Dendritic cell treated with granulocyte-macrophage colony-stimulating factor and Interleukin-4, amounts not matched to agents 40 ng/mL and 50 ng/mL, for 4 days (primary cell): Measurements from ENCODE around the gene TWIST2.

Experiments used
- H3K27ac Mint-ChIP-seq: one replicate; pipeline ENCODE4 v1.8.0; 2022; ENCODE audit warnings: mild to moderate bottlenecking, mixed read lengths
- H3K27me3 Mint-ChIP-seq: one replicate; pipeline ENCODE4 v1.8.0; 2022; ENCODE audit warnings: mild to moderate bottlenecking, mixed read lengths
- H3K36me3 Mint-ChIP-seq: one replicate; pipeline ENCODE4 v1.8.0; 2022; ENCODE audit warnings: low read depth, mixed read lengths
- H3K4me1 Mint-ChIP-seq: one replicate; pipeline ENCODE4 v1.8.0; 2022; ENCODE audit warnings: low read depth, mixed read lengths
- H3K4me3 Mint-ChIP-seq: one replicate; pipeline ENCODE4 v1.8.0; 2022; ENCODE audit warnings: mild to moderate bottlenecking, moderate library complexity, mixed read lengths
- H3K9me3 Mint-ChIP-seq: one replicate; pipeline ENCODE4 v1.8.0; 2022; ENCODE audit warnings: mixed read lengths
- intact Hi-C: fragments of 100-400 bp; cut with micrococcal nuclease; formaldehyde crosslinking; loops from one replicate; pipeline ENCODE4 v1.15.0; 2022

The TWIST2 gene

DNA sequence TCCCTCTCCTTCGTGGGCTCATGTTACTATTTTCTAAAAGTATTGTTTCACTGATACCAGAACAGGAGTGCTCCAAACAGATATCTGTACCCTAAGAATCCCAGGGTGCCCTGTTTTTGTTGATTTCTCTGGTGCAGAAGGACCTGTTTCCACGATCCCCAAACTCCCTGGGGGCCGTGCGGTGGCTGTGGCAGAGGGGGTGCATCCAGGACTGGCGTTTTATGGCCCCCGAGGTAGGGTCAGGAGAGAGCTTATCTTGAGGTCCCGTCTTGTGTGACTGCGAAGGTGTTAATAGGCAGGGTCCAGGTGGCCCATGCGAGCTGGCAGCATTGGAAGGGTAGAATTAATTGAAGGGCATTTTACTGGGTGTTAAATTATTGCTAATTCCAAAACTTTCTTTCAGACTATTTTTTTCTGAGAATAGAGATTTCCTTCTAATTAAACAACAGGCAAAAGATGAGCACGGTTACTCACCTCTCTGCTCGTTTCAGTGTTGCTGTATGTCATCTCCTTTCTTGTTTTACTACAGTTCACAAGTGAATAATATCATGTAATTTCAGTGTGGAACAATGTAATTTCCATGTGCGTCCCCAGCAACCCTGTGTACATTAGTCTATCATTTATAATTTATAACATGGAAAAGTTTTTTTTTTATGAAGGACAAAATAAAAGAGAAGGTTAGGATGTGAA lies 8.2 kb downstream of the TWIST2 start:
- Mint-ChIP-seq H3K4me1 (peaks cover 13% of the 10 kb centered on the region), H3K9me3 (peaks cover 5% of the 10 kb centered on the region), H3K36me3 (no peaks in the 10 kb centered on the region), H3K27ac (no peak overlapping the region), H3K27me3 (peaks cover 57% of the 10 kb centered on the region), H3K4me3 (no peak overlapping the region)
- intact Hi-C loops: no loop called here

DNA sequence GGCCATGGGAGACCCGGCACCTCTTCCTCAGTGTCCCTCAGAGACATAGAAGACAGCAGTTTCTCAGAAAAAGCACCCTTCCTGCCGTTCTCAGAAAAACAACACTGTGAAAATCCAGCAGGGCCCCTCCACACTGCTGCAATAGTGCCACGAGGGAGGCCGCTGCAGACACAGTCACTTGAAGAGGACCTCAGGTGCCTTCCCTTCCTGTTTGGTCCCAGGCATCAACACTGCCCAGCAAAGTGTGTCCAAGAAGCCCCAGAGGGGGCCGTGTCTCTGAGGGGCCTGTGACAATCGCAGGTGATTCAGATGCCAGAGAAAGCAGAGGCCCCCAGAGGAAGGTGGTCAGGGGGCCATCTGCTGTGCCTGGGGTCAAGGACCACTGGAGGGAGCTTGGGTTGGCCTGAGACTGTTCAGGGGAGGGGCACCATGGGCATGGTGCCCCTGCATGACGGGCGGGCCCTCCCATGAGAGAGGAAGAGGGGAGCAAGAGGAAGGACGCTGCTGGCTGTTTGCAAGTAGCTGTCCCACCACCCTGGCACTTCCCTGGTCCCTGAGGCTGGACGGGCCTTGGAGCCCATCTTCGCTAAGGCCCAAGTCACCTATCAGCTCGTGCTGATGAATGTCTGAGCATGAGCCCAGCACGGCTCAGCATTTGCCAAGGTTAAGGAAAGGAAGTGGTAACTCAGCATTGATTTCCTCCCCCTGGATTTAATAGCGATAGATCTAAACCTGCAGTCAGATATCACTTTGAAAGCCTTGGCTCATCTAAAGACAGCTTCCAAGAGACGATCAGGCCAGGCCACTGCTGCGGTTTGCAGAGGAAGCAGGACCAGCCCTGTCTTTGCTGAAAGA lies 9.1 kb downstream of the TWIST2 start:
- Mint-ChIP-seq H3K9me3 (peaks cover 5% of the 10 kb centered on the region), H3K27ac (no peak overlapping the region), H3K4me3 (no peak overlapping the region), H3K36me3 (no peaks in the 10 kb centered on the region), H3K4me1 (peaks cover 13% of the 10 kb centered on the region), H3K27me3 (peaks cover 55% of the 10 kb centered on the region)
- intact Hi-C loops: no loop called here

DNA sequence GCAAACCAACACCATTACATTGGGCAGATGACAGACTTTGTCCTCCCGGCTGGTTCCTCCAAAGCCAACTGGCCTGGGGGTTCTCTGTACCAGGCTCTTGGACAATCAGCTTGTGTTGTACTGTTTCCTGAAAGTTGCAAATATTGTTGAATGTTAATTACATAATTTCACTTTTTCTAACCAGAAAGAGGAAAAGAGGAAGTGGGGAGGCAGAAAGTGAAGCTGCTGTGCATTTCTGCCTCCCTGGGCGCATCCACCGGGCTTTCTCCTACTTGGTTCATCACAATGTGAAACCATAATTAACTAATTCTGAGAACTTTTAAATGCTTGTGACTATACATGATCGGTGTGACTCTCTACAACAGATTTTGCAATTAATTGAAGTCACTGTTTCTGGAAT lies 10.1 kb downstream of the TWIST2 start:
- H3K27ac Mint-ChIP-seq: no peak overlapping the region
- H3K9me3 Mint-ChIP-seq: peaks cover 5% of the 10 kb centered on the region
- peaks cover 52% of the 10 kb centered on the region for H3K27me3 Mint-ChIP-seq
- H3K4me1 Mint-ChIP-seq: peaks cover 13% of the 10 kb centered on the region
- H3K36me3 Mint-ChIP-seq: no peaks in the 10 kb centered on the region
- no peak overlapping the region for H3K4me3 Mint-ChIP-seq
- intact Hi-C loops: no loop called here

DNA sequence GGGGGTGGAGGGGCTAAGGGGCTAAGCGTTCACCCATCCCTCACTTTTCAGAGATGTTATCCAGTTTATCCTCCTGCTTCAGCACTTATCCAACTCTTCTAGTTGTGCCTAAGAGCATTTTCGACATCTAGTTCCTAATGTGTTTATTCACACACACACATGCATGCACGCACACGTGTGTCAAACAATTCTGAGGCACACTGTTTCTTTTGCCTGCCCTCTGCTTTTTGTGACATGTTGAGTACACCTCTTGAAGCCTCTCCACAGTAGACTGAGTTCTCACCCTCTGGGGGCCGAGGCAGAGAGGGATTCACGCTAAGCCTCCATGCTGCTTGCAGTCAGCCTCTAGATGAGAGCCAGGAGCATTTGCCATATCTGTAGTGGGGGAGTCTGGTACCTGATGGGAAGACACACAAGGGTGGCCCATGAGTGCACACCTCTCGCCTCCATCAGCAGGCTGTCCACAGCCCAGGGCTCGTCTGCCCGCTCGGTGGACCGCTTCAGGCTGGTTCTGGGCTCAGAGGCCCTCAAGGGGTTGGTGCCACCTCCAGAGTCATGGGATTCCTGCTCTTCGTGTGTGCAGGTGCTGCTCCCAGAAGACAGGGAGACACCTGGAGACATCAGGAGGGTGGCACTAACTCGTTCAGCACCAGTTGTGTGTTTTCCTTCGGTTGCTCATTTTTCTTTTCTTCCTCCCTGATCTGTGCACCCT lies 11.9 kb downstream of the TWIST2 start:
- Mint-ChIP-seq H3K27ac (no peak overlapping the region), H3K36me3 (no peaks in the 10 kb centered on the region), H3K4me1 (peaks cover 13% of the 10 kb centered on the region), H3K27me3 (peaks cover 44% of the 10 kb centered on the region), H3K9me3 (peaks cover 5% of the 10 kb centered on the region), H3K4me3 (no peak overlapping the region)
- intact Hi-C loops: no loop called here

DNA sequence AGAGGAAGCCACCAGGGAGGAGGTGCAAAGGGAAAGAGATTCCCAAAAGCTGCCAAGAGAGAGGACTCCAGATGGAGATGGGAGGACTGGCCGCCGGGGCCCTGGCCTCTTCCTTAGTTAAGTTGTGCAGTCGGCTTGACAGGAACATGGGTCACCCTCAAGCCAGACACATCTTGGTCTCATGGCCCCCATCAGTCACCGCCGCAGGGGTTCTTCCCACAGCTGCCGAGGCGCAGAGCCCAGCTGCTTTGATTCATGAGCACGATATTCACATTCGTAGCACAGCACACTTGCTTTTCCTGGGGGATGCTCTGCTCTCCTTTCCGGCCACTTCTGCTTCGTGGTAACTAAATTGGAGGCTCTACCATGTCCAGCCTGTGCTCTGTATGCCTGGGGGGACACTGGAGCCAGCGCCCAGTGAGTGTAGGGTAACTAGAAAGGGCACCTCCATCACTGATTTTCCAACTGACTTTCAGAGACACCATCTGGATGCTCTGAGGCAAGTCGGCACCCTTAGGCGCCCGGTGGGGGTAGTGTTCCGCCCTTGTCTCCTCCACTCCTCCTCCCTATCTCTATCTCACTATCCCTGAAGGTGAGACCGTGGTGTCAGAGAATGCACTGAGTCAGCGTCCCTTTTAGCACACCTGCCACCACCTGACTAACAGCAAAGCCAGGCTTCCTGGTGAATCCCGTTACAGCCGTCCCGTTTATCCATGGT lies 13.3 kb downstream of the TWIST2 start:
- intact Hi-C loops: no loop called here
- Mint-ChIP-seq H3K27me3 (peaks cover 33% of the 10 kb centered on the region), H3K4me1 (peaks cover 13% of the 10 kb centered on the region)

DNA sequence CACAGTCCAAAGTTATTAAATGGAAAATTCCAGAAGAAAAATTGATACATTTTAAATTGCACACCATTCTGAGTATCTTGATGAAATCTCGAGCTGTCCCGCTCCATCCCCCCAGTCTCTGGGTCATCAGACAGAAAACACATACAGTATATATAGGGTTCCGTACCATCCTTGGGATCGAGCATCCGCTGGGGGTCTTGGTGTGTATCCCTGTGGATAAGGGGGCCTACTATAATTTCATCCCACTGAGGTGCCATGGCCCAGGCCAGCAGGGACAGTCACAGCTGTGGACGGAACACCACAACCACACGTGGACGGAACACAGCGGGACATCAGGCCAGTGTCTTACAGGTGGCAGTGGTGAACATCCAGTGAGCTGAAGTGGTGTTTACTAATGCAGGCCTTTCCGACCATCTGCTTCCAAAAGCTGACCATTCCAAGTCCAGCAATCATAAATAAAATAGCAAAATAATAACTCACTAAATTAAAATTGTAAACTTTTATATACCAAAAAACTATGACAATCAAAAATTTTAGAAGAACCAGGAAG lies 14.0 kb downstream of the TWIST2 start:
- peaks cover 34% of the 10 kb centered on the region for H3K27me3 Mint-ChIP-seq
- H3K4me3 Mint-ChIP-seq: no peak overlapping the region
- H3K36me3 Mint-ChIP-seq: no peaks in the 10 kb centered on the region
- H3K4me1 Mint-ChIP-seq: peaks cover 13% of the 10 kb centered on the region
- no peak overlapping the region for H3K27ac Mint-ChIP-seq
- intact Hi-C loops: no loop called here
- H3K9me3 Mint-ChIP-seq: no peaks in the 10 kb centered on the region

More for the DNA sequence above, 13.3 kb downstream of the TWIST2 start:
- Mint-ChIP-seq H3K4me3 (no peak overlapping the region), H3K36me3 (no peaks in the 10 kb centered on the region), H3K27ac (no peak overlapping the region), H3K9me3 (no peaks in the 10 kb centered on the region)

DNA sequence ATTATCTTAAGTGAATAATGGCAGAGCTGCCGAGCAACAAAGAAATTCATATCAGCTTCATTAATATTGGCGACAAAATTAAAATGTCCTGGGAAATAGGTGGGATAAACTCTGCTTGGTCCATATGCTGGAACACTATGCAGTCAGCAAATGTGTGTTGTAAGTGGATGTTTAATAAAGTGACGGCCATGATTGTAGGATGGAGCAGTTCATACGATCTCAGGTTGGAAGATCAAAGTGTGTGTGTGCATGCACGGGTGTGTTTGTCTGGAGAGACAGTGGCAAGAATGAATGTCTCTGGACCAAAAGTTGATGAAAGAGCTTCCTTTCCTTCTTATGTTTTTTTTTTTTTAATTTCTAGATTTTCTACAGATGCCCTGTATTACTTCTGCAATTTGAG lies 14.8 kb downstream of the TWIST2 start:
- Mint-ChIP-seq H3K4me3 (no peak overlapping the region), H3K4me1 (peaks cover 5% of the 10 kb centered on the region), H3K36me3 (no peaks in the 10 kb centered on the region), H3K27me3 (peaks cover 37% of the 10 kb centered on the region), H3K27ac (no peak overlapping the region), H3K9me3 (no peaks in the 10 kb centered on the region)
- intact Hi-C loops: no loop called here

DNA sequence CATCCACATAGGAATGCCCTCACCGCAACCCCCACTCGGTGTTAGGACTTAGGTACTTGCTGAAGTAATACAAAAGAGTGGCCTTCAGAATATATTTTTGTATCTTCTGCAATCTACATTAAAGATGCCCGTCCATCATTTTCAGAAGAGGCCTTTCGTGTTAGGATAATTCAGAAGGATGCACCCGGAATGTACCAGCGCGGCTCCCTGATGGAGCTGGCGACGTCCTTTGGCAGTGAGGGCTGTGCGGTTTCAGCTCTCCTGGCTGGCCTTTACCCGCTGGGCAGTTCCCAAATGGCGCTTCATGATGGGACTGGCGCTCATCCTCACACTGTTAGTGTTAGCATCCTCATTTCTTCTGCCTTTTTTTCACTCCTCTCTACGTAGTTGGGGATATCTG lies 15.3 kb downstream of the TWIST2 start:
- H3K9me3 Mint-ChIP-seq: no peaks in the 10 kb centered on the region
- no peaks in the 10 kb centered on the region for H3K36me3 Mint-ChIP-seq
- H3K27me3 Mint-ChIP-seq: peaks cover 38% of the 10 kb centered on the region
- intact Hi-C loops: no loop called here
- peaks cover under 1% of the 10 kb centered on the region for H3K4me1 Mint-ChIP-seq
- no peak overlapping the region for H3K27ac Mint-ChIP-seq
- no peak overlapping the region for H3K4me3 Mint-ChIP-seq

DNA sequence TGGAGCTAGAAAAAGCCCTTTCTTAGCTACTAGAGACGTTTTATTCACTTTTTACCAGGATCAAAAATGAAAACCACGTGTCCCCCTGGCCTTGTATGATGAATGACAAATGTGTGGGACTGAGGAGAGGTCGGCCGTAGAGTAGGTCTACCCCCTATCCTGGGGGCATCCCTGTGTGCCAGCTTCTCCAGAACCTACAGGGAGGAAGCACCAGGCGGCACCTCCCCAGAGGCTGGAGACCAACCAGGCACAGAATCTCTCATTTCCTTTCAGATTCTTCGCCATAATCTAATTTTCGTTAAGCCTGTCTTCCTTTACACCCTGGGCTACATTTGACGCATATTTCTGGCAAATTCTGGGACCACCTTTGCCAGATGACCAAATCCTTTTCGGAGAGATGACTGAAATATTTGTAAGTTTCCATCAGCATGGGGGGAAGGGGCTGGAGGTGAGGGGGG lies 15.9 kb downstream of the TWIST2 start:
- H3K27me3 Mint-ChIP-seq: peaks cover 38% of the 10 kb centered on the region
- no peak overlapping the region for H3K27ac Mint-ChIP-seq
- H3K4me1 Mint-ChIP-seq: no peaks in the 10 kb centered on the region
- no peaks in the 10 kb centered on the region for H3K36me3 Mint-ChIP-seq
- intact Hi-C loops: no loop called here
- no peak overlapping the region for H3K4me3 Mint-ChIP-seq
- no peaks in the 10 kb centered on the region for H3K9me3 Mint-ChIP-seq

DNA sequence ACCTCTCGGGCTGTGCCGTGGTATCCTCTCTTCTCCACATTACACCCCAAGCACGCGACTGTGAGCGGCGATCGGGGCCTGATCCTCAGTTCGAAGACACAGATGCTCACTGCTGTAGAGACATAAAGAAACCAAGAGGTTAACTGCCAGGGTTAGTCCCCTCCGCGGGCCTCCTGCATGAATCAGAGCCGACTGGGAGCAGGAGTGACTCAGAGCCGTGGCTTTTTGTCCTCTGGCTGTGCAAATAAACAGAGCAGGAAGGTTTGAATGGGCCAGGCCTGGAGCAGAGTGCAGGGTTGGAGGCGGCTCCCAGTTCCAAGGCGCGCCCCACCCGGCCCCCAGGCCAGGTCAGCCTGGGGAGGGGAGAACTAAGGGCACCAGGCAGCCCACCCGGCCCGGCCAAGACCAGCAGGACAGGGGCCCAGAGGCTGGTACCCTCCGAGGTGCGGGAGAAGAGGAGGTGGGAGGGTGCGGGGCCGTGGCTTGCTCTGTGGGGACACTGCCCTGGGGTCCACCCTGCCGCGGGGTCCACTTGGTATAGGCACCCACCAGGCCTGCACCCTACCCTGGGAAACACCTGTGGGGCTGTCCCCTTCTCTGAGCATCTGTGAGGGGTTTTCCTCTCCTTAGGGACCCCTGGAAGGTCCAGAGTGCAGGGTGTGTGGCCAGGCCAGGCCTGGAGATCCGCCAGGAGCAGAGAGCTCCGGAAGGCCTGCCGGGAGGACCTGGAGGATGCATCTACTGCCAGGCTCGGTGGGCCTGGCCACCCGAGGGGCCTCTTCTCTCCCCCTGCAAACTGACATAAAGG lies 16.5 kb downstream of the TWIST2 start:
- intact Hi-C loops: no loop called here
- Mint-ChIP-seq H3K9me3 (no peaks in the 10 kb centered on the region), H3K27me3 (peaks cover 35% of the 10 kb centered on the region), H3K4me3 (no peak overlapping the region), H3K36me3 (no peaks in the 10 kb centered on the region), H3K4me1 (no peaks in the 10 kb centered on the region), H3K27ac (no peak overlapping the region)

DNA sequence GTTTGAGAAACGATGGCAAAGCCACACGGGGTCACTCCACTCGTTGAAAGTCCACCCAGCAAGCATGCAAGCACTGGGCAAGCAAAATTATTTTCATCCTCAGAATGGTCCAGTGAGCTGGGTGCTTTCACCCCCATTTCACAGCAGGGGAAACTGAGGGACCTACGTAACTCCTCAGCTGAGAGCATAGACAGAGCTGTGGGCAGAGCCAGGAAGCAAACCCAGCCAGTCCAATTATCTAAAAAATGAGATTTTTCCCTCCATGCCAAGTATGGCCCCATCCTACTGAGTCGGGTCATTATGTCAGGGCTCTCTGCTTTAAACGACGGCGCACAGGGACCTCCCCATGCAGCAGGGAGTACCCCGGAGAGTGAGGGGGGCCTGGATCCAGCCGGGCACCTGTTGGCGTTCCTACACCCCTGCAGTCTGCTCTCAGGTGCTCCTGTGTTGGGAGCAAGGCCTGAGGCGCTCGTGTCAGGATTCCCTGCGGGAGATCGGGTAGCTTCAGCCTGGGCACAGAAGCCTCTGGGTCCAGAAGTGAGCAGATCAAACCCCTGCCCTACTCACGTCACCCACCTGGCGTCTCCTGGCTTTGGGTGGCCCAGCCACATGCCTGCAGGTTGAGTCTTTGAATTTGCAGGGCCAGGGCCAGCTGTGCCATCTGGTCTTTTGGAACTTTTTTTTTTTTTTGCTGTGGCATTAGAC lies 17.3 kb downstream of the TWIST2 start:
- no peaks in the 10 kb centered on the region for H3K4me1 Mint-ChIP-seq
- H3K9me3 Mint-ChIP-seq: no peaks in the 10 kb centered on the region
- H3K36me3 Mint-ChIP-seq: no peaks in the 10 kb centered on the region
- no peak overlapping the region for H3K27ac Mint-ChIP-seq
- intact Hi-C loops: no loop called here
- no peak overlapping the region for H3K4me3 Mint-ChIP-seq
- H3K27me3 Mint-ChIP-seq: peaks cover 30% of the 10 kb centered on the region

DNA sequence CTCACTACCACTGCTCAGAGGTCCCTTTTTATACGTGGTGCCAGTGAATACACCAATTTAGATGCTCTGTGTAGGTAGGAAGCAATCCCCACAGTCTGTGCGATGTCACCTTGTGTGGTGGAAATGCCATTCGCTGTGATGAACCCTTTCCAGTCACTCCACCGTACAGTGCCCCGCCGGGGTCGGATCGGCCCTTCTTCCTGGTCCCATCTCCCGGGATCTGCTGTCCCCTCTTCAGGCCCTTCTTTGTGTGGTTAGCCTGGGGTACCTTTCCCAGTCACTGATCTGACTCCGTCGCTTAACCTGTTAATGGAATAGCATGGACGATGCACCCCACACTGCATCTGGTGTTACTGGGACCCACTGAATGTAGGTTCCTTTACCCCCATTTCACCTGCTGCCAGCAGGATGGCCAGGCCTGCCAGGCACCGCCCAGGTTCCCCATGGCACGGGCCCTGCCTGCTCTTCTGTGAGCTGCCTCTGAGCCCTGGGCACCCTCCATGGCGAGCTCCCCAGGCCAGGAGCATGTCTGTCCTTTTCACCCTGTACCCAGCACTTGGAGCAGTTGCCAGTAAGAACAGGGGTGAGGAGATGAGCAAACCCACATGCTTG lies 18.0 kb downstream of the TWIST2 start:
- no peaks in the 10 kb centered on the region for H3K9me3 Mint-ChIP-seq
- peaks cover 24% of the 10 kb centered on the region for H3K27me3 Mint-ChIP-seq
- no peaks in the 10 kb centered on the region for H3K36me3 Mint-ChIP-seq
- intact Hi-C loops: no loop called here
- H3K27ac Mint-ChIP-seq: no peak overlapping the region
- H3K4me1 Mint-ChIP-seq: no peaks in the 10 kb centered on the region
- no peak overlapping the region for H3K4me3 Mint-ChIP-seq
